ENCODE measurements around the gene NSF. TPM values are rescaled to one million over a fixed set of nuclear protein-coding genes. Genes with fewer than 3 reads are reported as not detected.
"Not testable (repeated sequence)": the region's sequence is repeated elsewhere in the genome, so short reads cannot be mapped to it uniquely, and the experiment has no call there.

NSF gene
- total RNA-seq, 8 experiments from 2014 or later = 58.6 to 162 (median 76.1) TPM

GRCh38 chr17:46757588-46757987 is 167.1 kb downstream of the NSF start:
- in situ Hi-C loops (cut with MboI; ENCODE audit: low pct_unique_long_range_greater_than_20kb in 2 of 9, low sequenced_read_pairs in 9 of 9, unreplicated experiment in 9 of 9); H3K27ac ChIP-seq; H3K4me3 ChIP-seq; H3K4me1 ChIP-seq (replicated peaks in 1 of 2): not testable (repeated sequence)
- peak in 2 of 8 experiments; percentile 32 to 47 for ATAC-seq (replicated peaks in 6 of 8)
- 31 to 100% (median 80%) methylated on average over 1 to 4 of the region's 4 CpGs; no CpG with 5 or more reads in 3 of the 10 experiments for WGBS, 10 experiments

GRCh38 chr17:46758614-46759013 is 168.1 kb downstream of the NSF start:
- WGBS, 10 experiments = 50 to 100% (median 92%) methylated on average over 1 to 5 of the region's 5 CpGs; no CpG with 5 or more reads in 5 of the 10 experiments
- no peaks in the 10 kb centered on the region for H3K4me1 ChIP-seq (replicated peaks in 1 of 2)
- no peak overlapping the region for H3K27ac ChIP-seq
- ATAC-seq (replicated peaks in 6 of 8) = no peak
- in situ Hi-C loops (cut with MboI; ENCODE audit: low pct_unique_long_range_greater_than_20kb in 2 of 9, low sequenced_read_pairs in 9 of 9, unreplicated experiment in 9 of 9) = no loop called here
- no peak overlapping the region for H3K4me3 ChIP-seq

GRCh38 chr17:46759141-46759540 is 168.7 kb downstream of the NSF start:
- Histone ChIP-seq H3K27ac (no peak overlapping the region), H3K4me3 (no peak overlapping the region), H3K4me1 (replicated peaks in 1 of 2) (no peaks in the 10 kb centered on the region)
- no peak for ATAC-seq (replicated peaks in 6 of 8)
- WGBS, 10 experiments = 80 to 100% (median 92%) methylated on average over 2 to 7 of the region's 9 CpGs; no CpG with 5 or more reads in 2 of the 10 experiments
- in situ Hi-C loops (cut with MboI; ENCODE audit: low pct_unique_long_range_greater_than_20kb in 2 of 9, low sequenced_read_pairs in 9 of 9, unreplicated experiment in 9 of 9) = no loop called here

GRCh38 chr17:46763416-46763815 is 172.9 kb downstream of the NSF start:
- H3K4me3 ChIP-seq = no peak overlapping the region
- WGBS, 10 experiments = 50 to 100% (median 83%) methylated on average over 1 to 3 of the region's 3 CpGs

GRCh38 chr17:46764000-46764708 is 173.7 kb downstream of the NSF start:
- Histone ChIP-seq H3K27ac (no peak overlapping the region), H3K4me1 (replicated peaks in 1 of 2) (no peaks in the 10 kb centered on the region), H3K4me3 (no peak overlapping the region)
- peak in 3 of 8 experiments; percentile 64 to 83 (median 69) for ATAC-seq (replicated peaks in 6 of 8)
- in situ Hi-C loops (cut with MboI; ENCODE audit: low pct_unique_long_range_greater_than_20kb in 2 of 9, low sequenced_read_pairs in 9 of 9, unreplicated experiment in 9 of 9) = no loop called here
- WGBS, 10 experiments = 57 to 100% (median 84%) methylated on average over 1 to 6 of the region's 12 CpGs; no CpG with 5 or more reads in 2 of the 10 experiments

More at GRCh38 chr17:46763416-46763815, 172.9 kb downstream of the NSF start:
- no peak overlapping the region for H3K27ac ChIP-seq
- ATAC-seq (replicated peaks in 6 of 8) = no peak
- no peaks in the 10 kb centered on the region for H3K4me1 ChIP-seq (replicated peaks in 1 of 2)
- in situ Hi-C loops (cut with MboI; ENCODE audit: low pct_unique_long_range_greater_than_20kb in 2 of 9, low sequenced_read_pairs in 9 of 9, unreplicated experiment in 9 of 9) = no loop called here

GRCh38 chr17:46764709-46765401 is 174.4 kb downstream of the NSF start:
- H3K27ac ChIP-seq = no peak overlapping the region
- no peaks in the 10 kb centered on the region for H3K4me1 ChIP-seq (replicated peaks in 1 of 2)
- WGBS, 10 experiments = 12 to 100% (median 48%) methylated on average over 1 to 8 of the region's 13 CpGs; no CpG with 5 or more reads in 3 of the 10 experiments
- in situ Hi-C loops (cut with MboI; ENCODE audit: low pct_unique_long_range_greater_than_20kb in 2 of 9, low sequenced_read_pairs in 9 of 9, unreplicated experiment in 9 of 9) = no loop called here
- ATAC-seq (replicated peaks in 6 of 8) = peak in 3 of 8 experiments; percentile 9 to 60 (median 34)
- H3K4me3 ChIP-seq = no peak overlapping the region

- in situ Hi-C loops (cut with MboI; ENCODE audit: low pct_unique_long_range_greater_than_20kb in 2 of 9, low sequenced_read_pairs in 9 of 9, unreplicated experiment in 9 of 9) = no loop called here
- H3K27ac ChIP-seq = no peak overlapping the region
Observed at GRCh38 chr17:46765453-46765852, 175.0 kb downstream of the NSF start.

GRCh38 chr17:46766493-46767491 is 176.3 kb downstream of the NSF start:
- WGBS, 10 experiments = 65 to 95% (median 81%) methylated on average over 3 to 11 of the region's 21 CpGs; no CpG with 5 or more reads in 4 of the 10 experiments
- Histone ChIP-seq H3K27ac (no peak overlapping the region), H3K4me3 (no peak overlapping the region), H3K4me1 (replicated peaks in 1 of 2) (peaks cover 2 to 6% of the 10 kb centered on the region in 2 donors)
- ATAC-seq (replicated peaks in 6 of 8) = no peak
- in situ Hi-C loops (cut with MboI; ENCODE audit: low pct_unique_long_range_greater_than_20kb in 2 of 9, low sequenced_read_pairs in 9 of 9, unreplicated experiment in 9 of 9) = no loop called here

More at GRCh38 chr17:46765453-46765852, 175.0 kb downstream of the NSF start:
- no peak for ATAC-seq (replicated peaks in 6 of 8)
- WGBS, 10 experiments = 60 to 100% methylated on average over 1 of the region's 12 CpGs; no CpG with 5 or more reads in 8 of the 10 experiments
- Histone ChIP-seq H3K4me3 (no peak overlapping the region), H3K4me1 (replicated peaks in 1 of 2) (peaks cover under 1 to 3% of the 10 kb centered on the region in 2 donors)

GRCh38 chr17:46768540-46768870 is 178.0 kb downstream of the NSF start:
- no peak overlapping the region for H3K4me3 ChIP-seq
- H3K27ac ChIP-seq = no peak overlapping the region
- WGBS, 10 experiments = 88 to 100% (median 100%) methylated on average over 1 to 5 of the region's 15 CpGs; no CpG with 5 or more reads in 6 of the 10 experiments
- in situ Hi-C loops (cut with MboI; ENCODE audit: low pct_unique_long_range_greater_than_20kb in 2 of 9, low sequenced_read_pairs in 9 of 9, unreplicated experiment in 9 of 9) = no loop called here
- no peak for ATAC-seq (replicated peaks in 6 of 8)
- peaks cover 2 to 6% of the 10 kb centered on the region in 2 donors for H3K4me1 ChIP-seq (replicated peaks in 1 of 2)

GRCh38 chr17:46768896-46769295 is 178.4 kb downstream of the NSF start:
- H3K4me1 ChIP-seq (replicated peaks in 1 of 2); in situ Hi-C loops (cut with MboI; ENCODE audit: low pct_unique_long_range_greater_than_20kb in 2 of 9, low sequenced_read_pairs in 9 of 9, unreplicated experiment in 9 of 9); H3K27ac ChIP-seq; H3K4me3 ChIP-seq; ATAC-seq (replicated peaks in 6 of 8): not testable (repeated sequence)
- 95 to 100% (median 99%) methylated on average over 1 to 12 of the region's 14 CpGs; no CpG with 5 or more reads in 3 of the 10 experiments for WGBS, 10 experiments

GRCh38 chr17:46769531-46770438 is 179.3 kb downstream of the NSF start:
- in situ Hi-C loops (cut with MboI; ENCODE audit: low pct_unique_long_range_greater_than_20kb in 2 of 9, low sequenced_read_pairs in 9 of 9, unreplicated experiment in 9 of 9) = no loop called here
- no peak overlapping the region for H3K27ac ChIP-seq
- 0 to 100% (median 86%) methylated on average over 1 to 16 of the region's 56 CpGs; no CpG with 5 or more reads in 4 of the 10 experiments for WGBS, 10 experiments
- H3K4me3 ChIP-seq = no peak overlapping the region
- ATAC-seq (replicated peaks in 6 of 8) = no peak
- H3K4me1 ChIP-seq (replicated peaks in 1 of 2) = peaks cover 2 to 6% of the 10 kb centered on the region in 2 donors

- peaks cover 2 to 6% of the 10 kb centered on the region in 2 donors for H3K4me1 ChIP-seq (replicated peaks in 1 of 2)
- ATAC-seq (replicated peaks in 6 of 8) = no peak
- in situ Hi-C loops (cut with MboI; ENCODE audit: low pct_unique_long_range_greater_than_20kb in 2 of 9, low sequenced_read_pairs in 9 of 9, unreplicated experiment in 9 of 9) = no loop called here
- H3K4me3 ChIP-seq = peak overlapping the region in 3 of 5 donors; percentile 46 to 70 (median 50)
- WGBS, 10 experiments = 57 to 100% (median 70%) methylated on average over 1 to 2 of the region's 14 CpGs; no CpG with 5 or more reads in 7 of the 10 experiments
- H3K27ac ChIP-seq = no peak overlapping the region
Observed at GRCh38 chr17:46770439-46770817, 180.0 kb downstream of the NSF start.
